Ishikawa (cell line): ENCODE results near the gene CACHD1.
A peak's percentile ranks its signal among the peaks of the same experiment; 100 is the strongest.

Experiments used
- CEBPB ChIP-seq: IDR thresholded peaks from 2 replicates; pipeline ENCODE4 v1.6.1; 2012
- CREB1 ChIP-seq: IDR thresholded peaks from 2 replicates; pipeline ENCODE4 v1.6.1; 2012; ENCODE audit warnings: low read depth
- EGR1 ChIP-seq: IDR thresholded peaks from 2 replicates; pipeline ENCODE4 v1.6.1; 2012
- EP300 ChIP-seq: IDR thresholded peaks from 2 replicates; pipeline ENCODE4 v1.6.1; 2012; ENCODE audit warnings: borderline replicate concordance
- FOXM1 ChIP-seq: IDR thresholded peaks from 2 replicates; pipeline ENCODE4 v1.6.1; 2012; ENCODE audit warnings: low read depth, borderline replicate concordance
- NFIC ChIP-seq: IDR thresholded peaks from 2 replicates; pipeline ENCODE4 v1.6.1; 2012
- RAD21 ChIP-seq: IDR thresholded peaks from 2 replicates; pipeline ENCODE4 v1.6.1; 2012; ENCODE audit warnings: low read depth
- TAF1 ChIP-seq: IDR thresholded peaks from 2 replicates; pipeline ENCODE4 v1.6.1; 2012; ENCODE audit warnings: low read depth, mild to moderate bottlenecking
- TCF12 ChIP-seq: IDR thresholded peaks from 2 replicates; pipeline ENCODE4 v1.6.1; 2012; ENCODE audit warnings: low read depth
- TEAD4 ChIP-seq: IDR thresholded peaks from 2 replicates; pipeline ENCODE4 v1.6.1; 2012
- YY1 ChIP-seq: IDR thresholded peaks from 2 replicates; pipeline ENCODE4 v1.6.1; 2012; ENCODE audit warnings: low read depth
- ZBTB7A ChIP-seq: IDR thresholded peaks from 2 replicates; pipeline ENCODE4 v1.6.1; 2012; ENCODE audit warnings: low read depth
- TF ChIP-seq, protein P1 (sequence below): IDR thresholded peaks from 2 replicates; pipeline ENCODE4 v1.6.1; 2012
- TF ChIP-seq, protein P2 (sequence below): IDR thresholded peaks from 2 replicates; pipeline ENCODE4 v1.6.1; 2012
- TF ChIP-seq, protein P3 (sequence below): IDR thresholded peaks from 2 replicates; pipeline ENCODE4 v1.6.1; 2012; ENCODE audit warnings: low read depth, mild to moderate bottlenecking

Gene CACHD1

DNA sequence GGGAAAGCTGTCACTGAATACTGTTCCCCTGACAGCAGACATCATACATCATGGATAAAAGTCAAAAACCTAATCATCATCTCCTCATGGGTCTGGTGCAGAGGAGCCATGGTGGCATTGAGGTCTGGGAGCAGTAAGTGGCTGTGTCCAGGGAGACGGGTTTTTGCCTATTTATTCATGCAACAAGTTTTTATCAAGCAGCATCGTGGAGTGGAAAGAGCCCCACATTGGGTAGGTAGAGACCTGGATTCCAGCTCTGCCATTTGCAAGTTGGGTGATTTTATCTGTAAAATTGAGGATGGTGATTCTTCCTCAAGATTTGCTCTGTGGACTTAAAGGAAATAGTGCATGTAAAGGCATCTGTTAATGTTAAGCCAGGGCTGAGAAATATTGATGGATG is 4.2 kb downstream of the CACHD1 start:
- no peak for TF ChIP-seq TEAD4
- TF ChIP-seq TAF1, result no peak
- no peak for TF ChIP-seq FOXM1
- TF ChIP-seq EP300, result no peak
- no peak for TF ChIP-seq RAD21
- no peak for TF ChIP-seq CEBPB
- TF ChIP-seq, protein P1, sequence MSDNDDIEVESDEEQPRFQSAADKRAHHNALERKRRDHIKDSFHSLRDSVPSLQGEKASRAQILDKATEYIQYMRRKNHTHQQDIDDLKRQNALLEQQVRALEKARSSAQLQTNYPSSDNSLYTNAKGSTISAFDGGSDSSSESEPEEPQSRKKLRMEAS, result no peak
- TF ChIP-seq CREB1, result no peak
- TF ChIP-seq TCF12, result no peak
- TF ChIP-seq, protein P2, sequence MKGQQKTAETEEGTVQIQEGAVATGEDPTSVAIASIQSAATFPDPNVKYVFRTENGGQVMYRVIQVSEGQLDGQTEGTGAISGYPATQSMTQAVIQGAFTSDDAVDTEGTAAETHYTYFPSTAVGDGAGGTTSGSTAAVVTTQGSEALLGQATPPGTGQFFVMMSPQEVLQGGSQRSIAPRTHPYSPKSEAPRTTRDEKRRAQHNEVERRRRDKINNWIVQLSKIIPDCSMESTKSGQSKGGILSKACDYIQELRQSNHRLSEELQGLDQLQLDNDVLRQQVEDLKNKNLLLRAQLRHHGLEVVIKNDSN, result no peak
- TF ChIP-seq, protein P3, sequence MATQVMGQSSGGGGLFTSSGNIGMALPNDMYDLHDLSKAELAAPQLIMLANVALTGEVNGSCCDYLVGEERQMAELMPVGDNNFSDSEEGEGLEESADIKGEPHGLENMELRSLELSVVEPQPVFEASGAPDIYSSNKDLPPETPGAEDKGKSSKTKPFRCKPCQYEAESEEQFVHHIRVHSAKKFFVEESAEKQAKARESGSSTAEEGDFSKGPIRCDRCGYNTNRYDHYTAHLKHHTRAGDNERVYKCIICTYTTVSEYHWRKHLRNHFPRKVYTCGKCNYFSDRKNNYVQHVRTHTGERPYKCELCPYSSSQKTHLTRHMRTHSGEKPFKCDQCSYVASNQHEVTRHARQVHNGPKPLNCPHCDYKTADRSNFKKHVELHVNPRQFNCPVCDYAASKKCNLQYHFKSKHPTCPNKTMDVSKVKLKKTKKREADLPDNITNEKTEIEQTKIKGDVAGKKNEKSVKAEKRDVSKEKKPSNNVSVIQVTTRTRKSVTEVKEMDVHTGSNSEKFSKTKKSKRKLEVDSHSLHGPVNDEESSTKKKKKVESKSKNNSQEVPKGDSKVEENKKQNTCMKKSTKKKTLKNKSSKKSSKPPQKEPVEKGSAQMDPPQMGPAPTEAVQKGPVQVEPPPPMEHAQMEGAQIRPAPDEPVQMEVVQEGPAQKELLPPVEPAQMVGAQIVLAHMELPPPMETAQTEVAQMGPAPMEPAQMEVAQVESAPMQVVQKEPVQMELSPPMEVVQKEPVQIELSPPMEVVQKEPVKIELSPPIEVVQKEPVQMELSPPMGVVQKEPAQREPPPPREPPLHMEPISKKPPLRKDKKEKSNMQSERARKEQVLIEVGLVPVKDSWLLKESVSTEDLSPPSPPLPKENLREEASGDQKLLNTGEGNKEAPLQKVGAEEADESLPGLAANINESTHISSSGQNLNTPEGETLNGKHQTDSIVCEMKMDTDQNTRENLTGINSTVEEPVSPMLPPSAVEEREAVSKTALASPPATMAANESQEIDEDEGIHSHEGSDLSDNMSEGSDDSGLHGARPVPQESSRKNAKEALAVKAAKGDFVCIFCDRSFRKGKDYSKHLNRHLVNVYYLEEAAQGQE, result no peak
- TF ChIP-seq NFIC, result no peak

DNA sequence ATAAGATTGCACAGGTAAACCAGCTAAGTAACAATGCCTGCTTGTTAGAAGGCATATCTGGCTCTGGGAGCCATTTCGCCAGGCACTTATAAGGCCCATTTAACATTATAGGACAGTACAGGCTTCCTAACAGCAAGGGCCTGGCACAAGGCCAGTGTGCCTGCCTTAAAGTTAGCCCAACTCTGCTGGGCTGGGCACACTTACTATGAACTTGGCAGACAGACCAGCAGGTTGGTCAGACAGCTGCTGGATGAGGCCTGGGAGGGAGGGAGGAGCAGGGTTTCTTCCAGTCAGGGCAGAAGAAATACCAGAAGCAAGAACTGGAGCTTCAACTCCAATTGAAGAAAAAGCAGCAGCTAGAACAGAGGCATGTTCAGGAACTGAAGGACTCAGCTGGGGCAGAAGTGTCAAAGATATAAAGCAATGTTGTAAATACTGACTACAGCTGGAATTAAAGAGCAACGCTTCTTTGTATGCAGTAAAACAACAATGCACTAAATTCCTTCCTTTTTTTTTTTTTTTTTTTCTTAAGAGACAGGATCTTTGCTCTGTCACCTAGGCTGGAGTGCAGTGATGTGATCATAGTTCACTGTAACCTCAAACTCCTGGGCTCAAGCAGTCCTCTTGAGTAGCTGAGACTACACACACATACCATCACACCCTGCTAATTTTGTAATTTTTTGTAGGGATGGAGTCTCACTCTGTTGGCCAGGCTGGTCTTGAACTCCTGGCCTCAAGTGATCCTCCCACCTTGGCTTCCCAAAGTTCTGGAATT is 4.9 kb downstream of the CACHD1 start:
- TF ChIP-seq ZBTB7A, result no peak
- 0 out of 2 replicates have a peak, but pooled peaks have one; percentile 26 for TF ChIP-seq EP300
- TF ChIP-seq YY1, result 0 out of 2 replicates have a peak, but pooled peaks have one; percentile 41
- no peak for TF ChIP-seq TEAD4
- peak; percentile 94 for TF ChIP-seq NFIC
- no peak for TF ChIP-seq EGR1
- TF ChIP-seq TCF12, result peak; percentile 58; the same call in 1 of the 2 replicates
- TF ChIP-seq, protein P1, result peak; percentile 35; the same call in 1 of the 2 replicates
- no peak for TF ChIP-seq FOXM1
- TF ChIP-seq, protein P3, result no peak

DNA sequence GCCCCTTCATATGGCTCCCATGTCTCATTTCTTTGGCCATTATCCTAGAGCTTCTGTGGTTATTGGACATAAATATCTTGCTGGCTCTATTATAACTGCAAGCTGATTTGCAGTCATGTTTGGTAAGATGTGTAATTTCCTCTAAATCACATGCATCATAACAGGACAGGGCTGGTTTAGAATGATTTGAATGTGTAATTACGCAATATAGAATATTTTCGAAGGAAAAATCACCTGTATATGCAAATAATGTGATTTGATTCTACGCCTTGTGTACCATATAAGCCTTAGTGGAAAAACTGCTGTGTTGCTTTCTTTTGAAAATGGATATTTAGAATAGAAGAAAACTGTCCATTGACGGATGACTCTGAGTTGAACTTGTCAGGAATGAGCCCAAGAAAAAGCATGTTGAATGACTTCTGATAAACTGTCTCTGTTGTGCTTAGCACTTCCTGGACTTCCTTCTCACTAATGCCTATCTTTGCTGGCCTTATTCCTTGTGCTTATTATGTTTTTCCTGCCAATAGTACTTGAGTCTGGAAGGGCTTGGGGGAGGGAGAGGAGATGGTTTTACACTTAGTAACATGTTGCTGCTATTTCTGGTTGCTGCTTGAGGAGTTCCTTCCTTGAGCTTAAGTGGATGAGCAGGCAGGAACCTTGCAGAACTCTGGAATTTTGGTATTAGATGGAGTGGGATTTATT is 6.5 kb downstream of the CACHD1 start:
- TF ChIP-seq TCF12 (no peak), ZBTB7A (no peak), TAF1 (no peak), CEBPB (peak; percentile 60; the same call in 1 of the 2 replicates), EGR1 (no peak), NFIC (no peak)
- TF ChIP-seq, protein P3, result no peak

DNA sequence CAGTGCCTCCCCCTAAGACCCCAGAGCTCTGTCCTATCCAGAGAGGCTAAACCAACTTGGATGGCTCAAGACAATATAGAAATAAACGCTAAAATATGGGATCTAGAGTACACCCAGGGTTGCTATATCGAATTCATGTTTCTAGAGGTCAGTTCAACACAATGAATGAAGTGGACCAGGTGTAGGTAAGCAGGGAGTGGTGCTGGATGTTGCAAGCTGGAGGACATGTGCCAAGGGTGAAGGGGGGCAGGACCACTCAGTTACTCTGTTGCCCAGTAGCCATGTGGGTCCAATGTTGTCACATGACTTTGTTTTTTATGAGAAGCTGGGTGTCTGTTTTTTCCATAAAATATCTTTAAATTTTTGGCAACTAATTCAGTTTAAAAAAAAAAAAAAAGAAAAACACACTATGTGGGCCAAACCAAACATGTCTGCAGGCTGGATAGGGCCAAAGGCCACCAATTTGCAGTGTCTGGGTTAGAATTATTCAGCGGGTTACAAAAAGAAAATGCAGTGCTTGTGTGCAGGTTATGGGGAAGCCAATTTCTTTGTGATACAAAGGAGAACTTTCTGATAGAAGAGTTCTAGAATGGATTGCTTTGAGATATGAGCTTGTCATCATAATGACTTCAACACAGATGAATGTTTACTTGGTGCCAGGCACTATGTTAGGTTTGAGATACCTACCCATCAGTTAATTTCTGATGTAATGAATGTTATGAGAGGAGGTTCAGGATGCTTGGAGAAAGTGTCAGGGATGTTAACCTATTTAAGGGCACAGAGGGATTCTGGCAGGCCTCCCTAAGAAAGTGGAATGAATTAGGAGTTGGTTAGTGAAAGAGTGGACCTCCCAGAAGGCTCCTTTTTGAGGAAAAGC is 8.9 kb downstream of the CACHD1 start:
- TF ChIP-seq ZBTB7A (no peak), RAD21 (no peak), TCF12 (no peak), TAF1 (no peak), CEBPB (no peak), TEAD4 (no peak), NFIC (no peak), YY1 (no peak), EP300 (no peak), CREB1 (no peak), FOXM1 (no peak), EGR1 (no peak)
- TF ChIP-seq, protein P2, result no peak
- TF ChIP-seq, protein P1, result no peak
- TF ChIP-seq, protein P3, result no peak
